ENCODE results near the gene VSTM4.

DNA sequence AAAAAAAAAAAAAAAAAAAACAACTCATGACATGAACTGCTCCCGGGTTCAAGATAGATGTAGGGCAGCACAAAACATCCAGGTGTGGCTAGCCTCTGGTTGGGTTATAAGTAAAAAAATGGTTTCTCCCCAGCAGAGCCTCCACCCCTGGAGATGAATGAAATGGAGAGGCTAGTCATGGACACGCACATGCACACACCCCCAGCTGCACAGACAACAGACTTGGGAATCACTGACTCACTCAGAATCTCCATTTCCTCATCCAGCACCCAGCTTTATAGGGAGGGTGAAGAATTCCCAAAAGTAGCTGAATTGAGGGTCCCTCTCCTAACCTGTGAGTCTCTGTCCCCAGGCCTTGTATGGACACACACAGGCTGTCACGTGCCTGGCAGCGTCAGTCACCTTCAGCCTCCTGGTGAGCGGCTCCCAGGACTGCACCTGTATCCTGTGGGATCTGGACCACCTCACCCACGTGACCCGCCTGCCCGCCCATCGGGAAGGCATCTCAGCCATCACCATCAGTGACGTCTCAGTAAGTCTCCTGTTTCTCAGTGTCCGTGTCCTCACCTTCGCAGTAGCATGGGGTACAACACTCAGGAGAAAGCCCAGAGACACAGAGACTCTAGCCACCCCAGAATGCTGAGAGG is 140.7 kb downstream of the VSTM4 start:
- TF ChIP-seq POLR2AphosphoS5 (IDR thresholded peaks at IDR 0.05), result no peak
- TF ChIP-seq, protein P1, sequence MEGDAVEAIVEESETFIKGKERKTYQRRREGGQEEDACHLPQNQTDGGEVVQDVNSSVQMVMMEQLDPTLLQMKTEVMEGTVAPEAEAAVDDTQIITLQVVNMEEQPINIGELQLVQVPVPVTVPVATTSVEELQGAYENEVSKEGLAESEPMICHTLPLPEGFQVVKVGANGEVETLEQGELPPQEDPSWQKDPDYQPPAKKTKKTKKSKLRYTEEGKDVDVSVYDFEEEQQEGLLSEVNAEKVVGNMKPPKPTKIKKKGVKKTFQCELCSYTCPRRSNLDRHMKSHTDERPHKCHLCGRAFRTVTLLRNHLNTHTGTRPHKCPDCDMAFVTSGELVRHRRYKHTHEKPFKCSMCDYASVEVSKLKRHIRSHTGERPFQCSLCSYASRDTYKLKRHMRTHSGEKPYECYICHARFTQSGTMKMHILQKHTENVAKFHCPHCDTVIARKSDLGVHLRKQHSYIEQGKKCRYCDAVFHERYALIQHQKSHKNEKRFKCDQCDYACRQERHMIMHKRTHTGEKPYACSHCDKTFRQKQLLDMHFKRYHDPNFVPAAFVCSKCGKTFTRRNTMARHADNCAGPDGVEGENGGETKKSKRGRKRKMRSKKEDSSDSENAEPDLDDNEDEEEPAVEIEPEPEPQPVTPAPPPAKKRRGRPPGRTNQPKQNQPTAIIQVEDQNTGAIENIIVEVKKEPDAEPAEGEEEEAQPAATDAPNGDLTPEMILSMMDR (IDR thresholded peaks at IDR 0.05), result no peak
- TF ChIP-seq POLR2A (IDR thresholded peaks at IDR 0.05; ENCODE audit: low read depth), result no peak
- no peak for TF ChIP-seq EP300 (IDR thresholded peaks at IDR 0.05)
